Endometrial microvascular endothelial cells (primary cell): Measurements from ENCODE around the gene IGFBP1. TPM values are rescaled to one million over a fixed set of nuclear protein-coding genes. Genes with fewer than 3 reads are reported as not detected.

Experiments used
- in situ Hi-C: cut with HindIII; loops from 2 replicates; pipeline ENCODE4 v1.10.0; 2017; ENCODE audit warnings: low sequenced_read_pairs, low pct_unique_long_range_greater_than_20kb; ENCODE audit errors: inconsistent ontology term
- total RNA-seq: library from RNA; depleted of rRNA; stranded (reverse); fragments of >200 nt; gene quantifications from one replicate; pipeline ENCODE4 v1.2.3, GENCODE V29; 2015; ENCODE audit errors: inconsistent ontology term

Gene IGFBP1
- total RNA-seq, 1 donor from 2014 or later = 1.4 TPM

- in situ Hi-C loops = no loop called here
Observed at GRCh38 chr7:45878457-45879144, 9.7 kb upstream of the IGFBP1 start.

GRCh38 chr7:45880433-45880860 lies 7.8 kb upstream of the IGFBP1 start:
- in situ Hi-C loops = no loop called here

GRCh38 chr7:45881280-45881758 lies 7.0 kb upstream of the IGFBP1 start:
- in situ Hi-C loops = no loop called here

GRCh38 chr7:45881759-45882464 lies 6.4 kb upstream of the IGFBP1 start:
- in situ Hi-C loops = no loop called here

- in situ Hi-C loops = no loop called here
Observed at GRCh38 chr7:45882465-45882810, 5.8 kb upstream of the IGFBP1 start.

- in situ Hi-C loops = no loop called here
Observed at GRCh38 chr7:45884136-45884535, 4.2 kb upstream of the IGFBP1 start.

GRCh38 chr7:45885264-45885882 lies 2.9 kb upstream of the IGFBP1 start:
- in situ Hi-C loops = no loop called here

GRCh38 chr7:45886931-45887667 lies 1.2 kb upstream of the IGFBP1 start:
- in situ Hi-C loops = no loop called here

- in situ Hi-C loops = no loop called here
Observed at GRCh38 chr7:45888993-45889366, 692 bp downstream of the IGFBP1 start.

GRCh38 chr7:45889367-45890067 lies 1.2 kb downstream of the IGFBP1 start:
- in situ Hi-C loops = no loop called here

- in situ Hi-C loops = no loop called here
Observed at GRCh38 chr7:45890125-45890901, 2.0 kb downstream of the IGFBP1 start.

- in situ Hi-C loops = no loop called here
Observed at GRCh38 chr7:45890902-45891461, 2.7 kb downstream of the IGFBP1 start.

- in situ Hi-C loops = no loop called here
Observed at GRCh38 chr7:45891462-45892402, 3.4 kb downstream of the IGFBP1 start.

GRCh38 chr7:45892407-45893035 lies 4.2 kb downstream of the IGFBP1 start:
- in situ Hi-C loops = no loop called here

GRCh38 chr7:45893374-45893995 lies 5.2 kb downstream of the IGFBP1 start:
- in situ Hi-C loops = no loop called here
